KOPT-K1 (cell line): Measurements from ENCODE around the gene DDHD1.

Source experiments
- H3K27ac ChIP-seq: fragments of 200-600 bp; sonication (generic); 2 replicates; pipeline ENCODE4 v1.5.1; 2016; ENCODE audit warnings: antibody characterized with exemption, mild to moderate bottlenecking, low read depth, low read length; ENCODE audit not compliant: poor library complexity, severe bottlenecking
- H3K36me3 ChIP-seq: fragments of 200-600 bp; sonication (generic); 2 replicates; pipeline ENCODE4 v1.5.1; 2017; ENCODE audit warnings: antibody characterized with exemption, mild to moderate bottlenecking, low read length, moderate library complexity; ENCODE audit not compliant: insufficient read depth
- H3K9me3 ChIP-seq: fragments of 200-600 bp; sonication (generic); 2 replicates; pipeline ENCODE4 v1.5.1; 2017; ENCODE audit warnings: antibody characterized with exemption, low read length, mild to moderate bottlenecking; ENCODE audit not compliant: insufficient read depth, poor library complexity, severe bottlenecking

The DDHD1 gene

DNA sequence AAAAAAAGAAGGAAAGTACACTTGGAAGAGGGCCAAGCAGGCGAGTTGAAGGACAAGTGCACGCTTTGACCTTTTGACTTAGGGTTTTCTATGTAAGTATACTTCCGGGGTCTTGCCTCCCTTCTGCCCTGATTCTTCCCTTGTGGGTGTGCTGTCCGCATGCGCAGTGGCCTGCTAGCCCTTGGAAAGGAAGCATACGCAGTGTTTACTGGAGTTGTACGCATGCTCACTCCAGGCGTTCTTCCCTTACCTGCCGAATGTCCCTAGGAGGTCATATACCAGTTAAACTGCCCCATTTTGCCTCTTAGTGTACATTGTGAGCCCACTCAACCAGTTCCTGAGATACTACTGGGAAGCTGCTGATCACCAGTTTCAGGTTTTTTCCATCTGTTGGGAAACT, 15.7 kb upstream of the DDHD1 start:
- Histone ChIP-seq H3K9me3 (no peaks in the 10 kb centered on the region), H3K36me3 (no peaks in the 10 kb centered on the region), H3K27ac (no peak overlapping the region)

DNA sequence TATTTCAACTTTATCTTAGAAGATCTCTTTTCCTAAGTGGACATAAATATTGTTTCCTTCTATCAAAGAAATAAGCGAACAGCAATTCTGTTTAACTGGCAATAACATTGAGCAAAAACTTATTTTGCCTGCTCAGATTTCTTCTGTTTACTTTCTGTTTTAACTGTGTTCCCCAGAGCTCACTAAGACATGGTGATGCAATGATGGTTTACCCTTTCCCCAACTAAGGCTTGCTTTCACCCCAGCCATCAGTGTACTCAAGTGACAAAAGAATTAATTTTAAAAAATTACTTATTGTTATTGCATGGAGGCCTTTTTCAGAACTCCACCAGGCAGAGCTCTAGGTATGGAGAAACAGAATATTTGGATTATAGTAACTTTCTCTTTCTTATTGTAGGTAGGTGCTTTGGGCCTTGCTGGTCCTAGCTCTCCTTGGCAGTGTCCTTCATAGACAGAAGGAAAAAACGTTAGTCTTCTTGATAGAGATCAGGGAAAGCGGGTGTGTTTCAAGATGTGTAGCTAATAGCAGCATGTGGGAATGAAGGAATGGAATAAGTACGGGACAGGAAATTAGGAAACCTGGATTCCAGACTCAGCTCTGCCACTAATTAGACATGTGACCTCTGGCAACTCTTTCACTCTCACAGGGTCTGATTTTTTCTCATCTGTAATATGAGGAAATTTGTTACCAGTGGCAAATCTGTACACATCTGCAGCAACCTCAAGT, 14.6 kb upstream of the DDHD1 start:
- no peaks in the 10 kb centered on the region for H3K36me3 ChIP-seq
- H3K27ac ChIP-seq, result peak overlapping the region; percentile 15
- H3K9me3 ChIP-seq, result no peaks in the 10 kb centered on the region

DNA sequence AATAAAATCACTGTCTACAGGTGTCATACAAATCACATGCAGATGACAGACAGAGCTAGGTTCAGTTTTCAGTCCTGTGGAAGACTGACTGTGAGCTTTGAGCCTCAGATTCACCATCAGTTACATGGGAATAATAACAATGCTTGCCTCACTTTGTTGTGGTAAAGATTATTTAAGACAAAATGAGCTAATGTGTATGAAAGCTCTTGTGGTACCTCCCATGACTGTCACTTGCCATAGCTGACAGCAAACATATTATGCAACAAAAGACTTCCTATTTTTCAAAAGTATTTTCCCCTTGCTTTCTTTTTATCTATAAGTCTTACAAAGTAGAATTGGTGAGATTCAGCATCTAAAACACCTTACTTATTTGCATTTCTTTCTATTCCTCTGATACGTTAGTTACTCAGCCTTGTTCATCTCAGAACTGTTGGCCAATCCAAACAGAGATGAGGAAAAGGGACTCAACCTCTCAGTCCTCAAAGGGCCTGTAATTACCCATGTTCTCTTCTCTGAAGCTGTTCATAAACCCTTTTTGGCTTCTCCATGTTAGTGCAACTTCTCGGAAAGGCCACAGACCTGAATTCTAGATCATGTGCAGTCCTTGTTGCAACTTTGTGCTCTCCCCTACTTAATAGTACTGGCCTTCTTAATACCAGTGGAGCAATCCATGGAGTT, 8.8 kb upstream of the DDHD1 start:
- H3K27ac ChIP-seq, result no peak overlapping the region
- H3K36me3 ChIP-seq, result no peaks in the 10 kb centered on the region
- H3K9me3 ChIP-seq, result no peaks in the 10 kb centered on the region

DNA sequence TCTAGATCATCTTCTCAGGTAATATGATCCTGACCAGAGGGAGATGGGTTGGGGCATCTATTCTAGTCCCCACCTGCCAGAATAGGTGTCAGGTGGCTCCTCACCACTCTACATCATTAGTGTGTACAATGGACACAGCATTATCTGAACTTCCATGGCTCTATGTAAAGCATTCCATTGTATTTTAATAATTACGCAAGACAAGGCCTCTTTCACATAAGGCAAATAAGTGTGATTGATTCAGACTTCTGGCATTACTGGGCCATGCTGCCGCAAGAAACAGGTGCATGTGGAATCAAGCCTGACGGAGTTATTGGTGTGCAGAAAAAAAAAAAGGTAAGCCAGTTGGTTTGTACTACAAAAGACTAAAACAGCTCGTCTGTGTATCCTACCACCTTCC, 3.1 kb upstream of the DDHD1 start:
- Histone ChIP-seq H3K9me3 (no peaks in the 10 kb centered on the region), H3K36me3 (no peaks in the 10 kb centered on the region), H3K27ac (no peak overlapping the region)

DNA sequence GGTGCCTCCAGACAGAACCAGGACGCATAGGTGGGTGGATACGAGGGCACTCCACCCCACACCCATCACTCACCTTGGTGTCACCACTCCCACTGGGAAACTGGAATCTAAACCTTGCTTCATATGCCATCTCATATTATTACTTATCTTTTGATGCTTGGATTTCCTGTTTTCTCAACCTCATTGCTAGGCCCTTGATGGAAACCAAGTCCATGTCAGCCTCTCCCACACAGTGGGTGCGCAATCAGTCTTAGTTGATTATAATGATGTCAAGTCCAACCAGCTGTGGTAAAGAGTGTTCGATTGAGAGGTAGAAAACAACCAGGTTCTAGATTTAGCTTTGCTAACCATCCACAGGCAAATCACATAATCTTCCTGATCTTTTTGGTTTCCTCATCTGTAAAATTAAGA, 584 bp upstream of the DDHD1 start:
- Histone ChIP-seq H3K36me3 (peaks cover 5% of the 10 kb centered on the region; the same call in 1 of the 2 replicates), H3K9me3 (no peaks in the 10 kb centered on the region), H3K27ac (peak overlapping the region; percentile 78)

DNA sequence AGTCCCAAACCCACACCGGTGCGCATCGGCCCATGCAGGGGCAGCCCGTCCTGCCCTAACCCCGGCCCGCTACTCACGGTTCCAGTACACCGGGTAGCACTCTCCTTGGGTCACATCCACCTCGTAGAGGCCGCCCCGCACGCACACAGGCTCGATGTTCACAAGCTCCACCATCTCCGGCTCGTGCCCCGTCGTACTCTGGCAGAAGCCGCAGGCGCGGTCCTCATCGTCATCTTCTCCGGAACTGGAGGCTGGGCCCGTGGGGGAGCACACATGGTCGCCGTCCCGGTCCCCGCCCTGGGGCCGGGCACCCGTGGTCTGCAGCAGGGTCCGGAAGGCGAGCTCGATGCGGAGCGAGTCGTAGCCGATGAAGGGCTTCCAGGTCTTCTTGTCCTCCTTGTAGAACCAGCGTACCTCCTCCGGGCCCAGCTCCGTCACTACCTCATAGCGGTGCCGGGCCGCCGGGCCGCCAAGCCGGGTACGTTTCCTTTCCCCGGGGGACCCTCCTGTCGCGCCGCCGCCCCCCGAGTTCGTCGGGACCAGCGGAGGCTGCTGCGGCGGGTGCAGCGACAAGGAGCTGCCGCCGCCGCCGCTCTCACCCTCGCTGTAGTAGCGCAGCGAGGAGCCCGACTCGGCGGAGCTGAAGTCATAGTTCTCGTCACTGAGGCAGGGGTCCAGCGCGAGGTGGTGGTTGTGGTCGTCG, 788 bp downstream of the DDHD1 start:
- peak overlapping the region; percentile 78 for H3K27ac ChIP-seq
- H3K9me3 ChIP-seq, result no peaks in the 10 kb centered on the region
- H3K36me3 ChIP-seq, result peaks cover 5% of the 10 kb centered on the region; the same call in 1 of the 2 replicates

DNA sequence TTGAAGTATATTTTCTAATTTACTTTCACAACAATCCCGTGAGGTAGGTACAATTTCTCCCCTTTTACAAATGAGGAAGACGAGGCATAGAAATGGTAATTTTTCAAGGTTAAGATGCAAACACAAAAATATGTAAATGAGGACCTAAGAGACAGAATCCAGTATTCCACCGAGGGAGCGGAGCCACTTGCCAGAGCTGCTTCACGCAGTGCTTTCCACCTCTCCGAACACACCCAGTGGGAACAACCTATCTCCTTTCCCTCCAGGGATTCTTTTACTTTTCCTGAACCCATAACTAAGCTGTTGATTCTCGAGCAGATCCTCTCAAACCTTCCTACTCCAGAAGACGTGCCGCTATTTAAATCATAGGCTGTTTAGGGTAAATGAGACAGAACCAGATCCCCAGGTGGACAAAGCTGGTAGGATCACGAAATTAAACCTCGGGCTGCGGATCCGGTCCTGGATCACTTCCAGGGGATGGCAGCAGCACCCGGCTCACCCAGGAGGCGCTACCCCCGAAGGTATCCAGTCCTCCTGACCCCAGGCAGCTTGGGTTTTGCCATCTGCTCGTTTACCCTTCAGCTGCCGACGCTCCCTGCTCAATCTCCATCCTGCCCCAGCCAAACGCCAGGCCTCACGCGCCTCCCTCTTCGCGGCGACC, 1.5 kb downstream of the DDHD1 start:
- H3K36me3 ChIP-seq, result peaks cover 5% of the 10 kb centered on the region; the same call in 1 of the 2 replicates
- H3K9me3 ChIP-seq, result no peaks in the 10 kb centered on the region
- H3K27ac ChIP-seq, result peak overlapping the region; percentile 78

DNA sequence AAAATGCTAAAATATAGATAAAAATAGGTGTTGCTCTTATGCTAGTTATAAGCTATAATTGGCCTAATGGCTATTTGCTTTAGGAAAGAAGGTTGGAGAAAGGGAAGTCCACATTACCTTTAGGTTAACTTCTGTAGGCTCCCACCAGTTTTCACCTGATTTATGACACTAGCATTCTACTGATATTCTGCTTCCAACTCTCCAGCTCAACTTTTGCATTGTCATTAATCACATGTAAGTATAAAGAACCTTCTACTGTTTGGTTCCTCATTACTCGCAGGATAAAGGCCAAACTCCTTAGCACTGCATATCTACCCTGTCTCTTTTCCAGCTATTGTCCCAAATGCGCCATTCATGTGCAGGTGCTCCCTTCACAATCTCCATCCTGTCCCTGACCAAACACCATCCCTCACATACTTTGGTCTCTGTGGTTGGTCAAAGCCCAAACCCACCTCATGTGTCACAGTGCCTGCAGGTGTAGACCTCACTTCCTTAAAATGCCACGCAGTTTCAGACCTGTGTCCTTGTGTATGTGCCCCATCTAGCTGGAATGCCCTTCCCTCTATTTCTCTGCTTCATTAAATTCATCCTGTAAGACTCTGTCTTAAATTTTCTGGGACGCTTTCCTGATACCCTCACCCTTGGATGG, 3.3 kb downstream of the DDHD1 start:
- peak overlapping the region; percentile 78 for H3K27ac ChIP-seq
- H3K9me3 ChIP-seq, result no peaks in the 10 kb centered on the region
- H3K36me3 ChIP-seq, result peaks cover 14% of the 10 kb centered on the region

DNA sequence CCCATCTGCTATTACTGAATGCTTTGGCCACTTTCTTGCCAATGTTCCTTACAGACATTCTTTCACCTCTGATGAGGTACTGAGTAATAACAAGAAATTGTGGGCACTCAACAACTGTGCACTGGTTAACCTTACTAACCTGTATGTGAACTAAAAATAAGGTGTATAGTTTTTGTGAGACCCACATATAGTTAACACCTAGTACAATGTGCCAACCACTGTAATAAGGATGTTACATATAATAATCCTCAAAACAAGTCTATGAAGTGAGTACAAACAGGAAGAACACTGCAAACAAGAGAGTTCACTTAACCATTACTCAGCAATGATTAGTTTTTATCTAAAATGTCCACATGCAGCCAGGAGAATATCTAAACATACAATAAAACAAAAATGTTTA, 4.5 kb downstream of the DDHD1 start:
- peak overlapping the region; percentile 78 for H3K27ac ChIP-seq
- H3K9me3 ChIP-seq, result peaks cover 7% of the 10 kb centered on the region

DNA sequence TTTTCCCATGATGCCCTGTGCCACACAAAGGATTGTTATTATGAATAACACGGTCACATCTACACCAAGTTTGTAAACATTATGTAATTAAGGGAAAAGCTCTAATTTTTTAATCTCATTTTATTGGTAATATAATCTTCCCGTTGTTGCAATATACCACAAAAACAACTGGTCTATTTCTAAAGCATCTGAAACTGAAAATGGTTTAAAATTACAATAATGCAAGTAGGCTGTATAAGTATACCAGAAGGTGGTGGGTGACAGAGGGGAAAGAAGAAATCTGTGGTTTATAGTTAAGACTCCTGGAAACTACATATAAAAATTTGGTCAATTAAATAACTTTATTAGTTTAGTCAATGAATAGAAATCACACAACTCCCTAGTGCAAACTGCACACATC, 5.2 kb downstream of the DDHD1 start:
- peaks cover 15% of the 10 kb centered on the region for H3K9me3 ChIP-seq
- peak overlapping the region; percentile 28 for H3K27ac ChIP-seq
- peaks cover 30% of the 10 kb centered on the region for H3K36me3 ChIP-seq

More for the DNA sequence above, 4.5 kb downstream of the DDHD1 start:
- H3K36me3 ChIP-seq, result peaks cover 25% of the 10 kb centered on the region

DNA sequence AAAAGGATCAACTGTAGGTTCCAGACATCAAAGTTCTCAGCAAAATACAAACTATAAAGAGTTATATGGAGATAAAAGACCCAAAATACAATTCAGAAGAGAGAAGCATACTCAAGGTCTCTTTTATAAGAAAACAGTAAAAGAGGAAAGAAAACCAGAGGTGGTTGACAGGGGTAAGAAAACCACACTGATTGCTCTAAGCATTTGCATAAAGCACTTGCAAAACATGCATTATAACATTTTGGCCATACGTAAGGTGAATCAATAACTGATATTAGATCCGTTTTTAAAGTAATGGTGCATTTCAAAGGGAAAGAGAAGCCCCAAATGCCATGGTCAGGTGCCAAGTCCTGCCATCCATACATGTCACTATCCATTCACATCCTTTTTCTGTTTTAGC, 5.9 kb downstream of the DDHD1 start:
- Histone ChIP-seq H3K27ac (peak overlapping the region; percentile 28), H3K9me3 (peaks cover 22% of the 10 kb centered on the region), H3K36me3 (peaks cover 36% of the 10 kb centered on the region)

DNA sequence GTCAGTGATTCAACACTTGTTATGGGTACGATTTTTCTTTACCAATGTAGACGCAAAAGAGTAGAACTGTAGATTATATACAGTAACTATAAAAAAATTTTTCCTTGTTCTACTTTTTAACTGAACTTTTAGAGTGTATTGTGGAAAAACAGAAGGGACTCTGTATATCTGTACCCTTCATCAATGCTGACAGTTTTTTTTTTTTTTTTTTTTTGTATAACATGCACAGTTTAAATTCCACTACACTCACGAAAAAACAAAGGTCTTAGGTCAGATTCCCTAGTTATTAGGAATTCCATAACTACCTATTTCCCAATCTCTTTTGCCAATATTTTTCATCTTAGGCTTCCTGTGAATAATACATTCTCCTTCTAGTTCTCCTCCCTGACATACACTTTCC, 6.4 kb downstream of the DDHD1 start:
- peaks cover 38% of the 10 kb centered on the region for H3K36me3 ChIP-seq
- H3K9me3 ChIP-seq, result peaks cover 26% of the 10 kb centered on the region
- peak overlapping the region; percentile 28 for H3K27ac ChIP-seq

DNA sequence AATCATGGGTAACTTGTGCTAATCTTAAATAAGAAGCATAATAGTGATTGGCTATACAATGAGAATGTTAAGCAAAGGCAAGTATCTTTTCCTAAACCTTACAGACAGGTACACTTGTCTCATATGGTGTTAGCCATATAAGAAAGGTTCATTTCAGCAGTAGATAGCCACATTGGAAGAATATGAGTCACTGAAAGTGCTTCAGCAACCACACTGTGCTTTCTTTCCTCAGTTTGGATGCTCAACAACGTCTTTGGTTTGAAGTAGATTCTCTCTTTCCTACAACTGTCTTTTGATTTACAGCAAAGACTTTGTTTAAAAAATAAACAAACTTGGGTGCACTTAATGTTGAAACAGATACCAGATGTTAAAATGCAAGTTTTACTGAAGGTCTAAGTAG, 8.9 kb downstream of the DDHD1 start:
- Histone ChIP-seq H3K9me3 (peaks cover 51% of the 10 kb centered on the region), H3K27ac (no peak overlapping the region), H3K36me3 (peaks cover 46% of the 10 kb centered on the region)

DNA sequence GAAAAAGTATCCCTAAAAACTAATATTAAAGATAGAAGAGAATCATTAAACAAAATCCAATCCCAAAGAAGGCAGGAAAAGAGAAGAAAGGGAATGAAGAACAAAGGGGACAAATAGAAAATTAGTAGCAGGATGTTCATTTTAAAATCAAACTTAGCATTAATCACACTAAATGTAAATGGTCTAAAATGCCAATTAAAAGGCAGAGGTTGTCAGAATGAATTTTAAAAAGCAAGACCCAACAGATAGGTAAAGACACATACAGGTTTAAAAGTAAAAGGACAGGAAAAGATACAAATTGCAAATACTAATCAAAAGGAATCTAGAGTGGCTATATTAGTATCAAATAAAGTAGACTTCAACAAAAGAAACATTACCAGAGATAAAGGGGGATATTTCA, 12.5 kb downstream of the DDHD1 start:
- Histone ChIP-seq H3K9me3 (peaks cover 79% of the 10 kb centered on the region), H3K36me3 (peaks cover 62% of the 10 kb centered on the region), H3K27ac (no peak overlapping the region)
